Natural killer cell (primary cell): Measurements from ENCODE around the gene SYNPO. TPM values are rescaled to one million over a fixed set of nuclear protein-coding genes. Genes with fewer than 3 reads are reported as not detected.
A peak's percentile ranks its signal among the peaks of the same experiment; 100 is the strongest.

Experiments used
- ATAC-seq, 3 donors: fragments of 150-1000 bp in 2 of 3; fragments of 200-7000 bp in 1 of 3; cut with Tn5 transposase; 1 replicate in 1 of 3; 2 replicates in 2 of 3; pipeline ENCODE4 v1.10.0; 2021; ENCODE audit warnings: mild to moderate bottlenecking in 2 of 3, moderate library complexity in 2 of 3
- DNase-seq, 2 donors: peaks; one replicate each; pipeline versions ENCODE4 v3.0.0 to v3.0.0-alpha.2; 2013 to 2021; ENCODE audit warnings: mixed read lengths in 1 of 2
- H3K27ac ChIP-seq: one replicate; pipeline ENCODE4 v1.5.1; 2013; ENCODE audit warnings: mild to moderate bottlenecking, low read length
- H3K27me3 ChIP-seq: one replicate; pipeline ENCODE4 v1.6.1; 2013; ENCODE audit warnings: low read length; ENCODE audit not compliant: control insufficient read depth, insufficient read depth
- H3K36me3 ChIP-seq: one replicate; pipeline ENCODE4 v1.6.1; 2013; ENCODE audit warnings: low read length; ENCODE audit not compliant: control insufficient read depth, insufficient read depth
- H3K4me1 ChIP-seq: one replicate; pipeline ENCODE4 v1.6.1; 2013; ENCODE audit warnings: low read length; ENCODE audit not compliant: control insufficient read depth, insufficient read depth
- H3K4me3 ChIP-seq: one replicate; pipeline ENCODE4 v1.5.1; 2013; ENCODE audit warnings: low read length
- H3K9me3 ChIP-seq: one replicate; pipeline ENCODE4 v1.6.1; 2013; ENCODE audit warnings: low read length; ENCODE audit not compliant: control insufficient read depth, insufficient read depth
- H3K27ac Mint-ChIP-seq, 2 donors: one replicate each; pipeline ENCODE4 v1.8.0; 2022; ENCODE audit warnings: mild to moderate bottlenecking in 2 of 2, mixed read lengths in 2 of 2, moderate library complexity in 1 of 2
- H3K27me3 Mint-ChIP-seq, 2 donors: one replicate each; pipeline ENCODE4 v1.8.0; 2022; ENCODE audit warnings: low read depth in 2 of 2, mixed read lengths in 2 of 2
- H3K36me3 Mint-ChIP-seq: one replicate; pipeline ENCODE4 v1.8.0; 2022; ENCODE audit warnings: mixed read lengths
- H3K4me1 Mint-ChIP-seq, 2 donors: one replicate each; pipeline ENCODE4 v1.8.0; 2022; ENCODE audit warnings: mixed read lengths in 2 of 2
- H3K4me3 Mint-ChIP-seq: one replicate; pipeline ENCODE4 v1.8.0; 2022; ENCODE audit warnings: mild to moderate bottlenecking, moderate library complexity, mixed read lengths
- H3K9me3 Mint-ChIP-seq, 2 donors: one replicate each; pipeline ENCODE4 v1.8.0; 2022; ENCODE audit warnings: mixed read lengths in 2 of 2
- WGBS: methylation state at CpG from one replicate; pipeline ENCODE4 v1.1.7; 2013; ENCODE audit warnings: missing lambda C conversion rate; ENCODE audit not compliant: insufficient coverage; 5-methylcytosine and 5-hydroxymethylcytosine counted together
- intact Hi-C: fragments of 100-400 bp; cut with micrococcal nuclease; formaldehyde crosslinking; loops from one replicate; pipeline ENCODE4 v1.14.2; 2022
- total RNA-seq, 4 donors: library from RNA; stranded (reverse); fragments of 120-200 nt in 1 of 4; gene quantifications; one replicate each; pipeline versions ENCODE4 v1.2.3 to v1.2.4, GENCODE V29; 2013 to 2022
- TF ChIP-seq, protein P1 (sequence below): fragments of 200-600 bp; IDR thresholded peaks from one replicate; pipeline ENCODE4 v1.8.0; 2022; ENCODE audit warnings: antibody characterized with exemption

The SYNPO gene
- total RNA-seq, 3 donors from 2014 or later (not counting 1 experiment from before 2014, with no cell fraction given) = 0.16 to 0.48 TPM; not detected in 1

DNA sequence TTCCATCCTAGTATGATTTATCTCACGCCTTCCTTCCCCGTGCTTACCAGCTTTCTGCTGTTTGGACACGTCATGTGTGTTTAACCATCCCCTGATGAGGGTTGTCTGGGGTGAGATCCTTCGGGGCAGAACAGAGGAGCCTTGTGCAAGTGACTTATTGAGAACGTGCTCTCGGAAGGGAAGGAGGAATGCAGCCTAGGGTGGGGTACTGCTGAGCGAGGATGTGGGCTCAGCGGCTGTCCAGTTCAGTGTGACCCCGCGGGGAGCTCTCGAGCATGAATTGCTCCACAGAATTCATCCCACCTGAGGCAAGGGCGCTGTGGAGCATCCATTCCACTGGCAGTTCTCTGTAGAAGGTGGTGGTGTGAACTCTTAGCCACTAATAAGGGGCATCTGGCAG lies 24.6 kb downstream of the SYNPO start:
- ATAC-seq (no peak), DNase-seq (no peak)
- peaks cover 4 to 9% of the 10 kb centered on the region in 2 donors for H3K27me3 Mint-ChIP-seq
- no peaks in the 10 kb centered on the region for H3K36me3 ChIP-seq
- 85% methylated on average over 11 of the region's 12 CpGs for WGBS
- no peaks in the 10 kb centered on the region for H3K4me1 ChIP-seq
- H3K9me3 ChIP-seq = no peaks in the 10 kb centered on the region
- H3K27ac Mint-ChIP-seq = no peak overlapping the region
- intact Hi-C loops = no loop called here
- H3K4me3 Mint-ChIP-seq = no peak overlapping the region
- no peaks in the 10 kb centered on the region for H3K9me3 Mint-ChIP-seq
- no peak overlapping the region for H3K27ac ChIP-seq
- TF ChIP-seq, protein P1, sequence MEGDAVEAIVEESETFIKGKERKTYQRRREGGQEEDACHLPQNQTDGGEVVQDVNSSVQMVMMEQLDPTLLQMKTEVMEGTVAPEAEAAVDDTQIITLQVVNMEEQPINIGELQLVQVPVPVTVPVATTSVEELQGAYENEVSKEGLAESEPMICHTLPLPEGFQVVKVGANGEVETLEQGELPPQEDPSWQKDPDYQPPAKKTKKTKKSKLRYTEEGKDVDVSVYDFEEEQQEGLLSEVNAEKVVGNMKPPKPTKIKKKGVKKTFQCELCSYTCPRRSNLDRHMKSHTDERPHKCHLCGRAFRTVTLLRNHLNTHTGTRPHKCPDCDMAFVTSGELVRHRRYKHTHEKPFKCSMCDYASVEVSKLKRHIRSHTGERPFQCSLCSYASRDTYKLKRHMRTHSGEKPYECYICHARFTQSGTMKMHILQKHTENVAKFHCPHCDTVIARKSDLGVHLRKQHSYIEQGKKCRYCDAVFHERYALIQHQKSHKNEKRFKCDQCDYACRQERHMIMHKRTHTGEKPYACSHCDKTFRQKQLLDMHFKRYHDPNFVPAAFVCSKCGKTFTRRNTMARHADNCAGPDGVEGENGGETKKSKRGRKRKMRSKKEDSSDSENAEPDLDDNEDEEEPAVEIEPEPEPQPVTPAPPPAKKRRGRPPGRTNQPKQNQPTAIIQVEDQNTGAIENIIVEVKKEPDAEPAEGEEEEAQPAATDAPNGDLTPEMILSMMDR = no peak
- no peaks in the 10 kb centered on the region for H3K4me1 Mint-ChIP-seq
- no peaks in the 10 kb centered on the region for H3K27me3 ChIP-seq
- H3K36me3 Mint-ChIP-seq = no peaks in the 10 kb centered on the region
- H3K4me3 ChIP-seq = no peak overlapping the region

DNA sequence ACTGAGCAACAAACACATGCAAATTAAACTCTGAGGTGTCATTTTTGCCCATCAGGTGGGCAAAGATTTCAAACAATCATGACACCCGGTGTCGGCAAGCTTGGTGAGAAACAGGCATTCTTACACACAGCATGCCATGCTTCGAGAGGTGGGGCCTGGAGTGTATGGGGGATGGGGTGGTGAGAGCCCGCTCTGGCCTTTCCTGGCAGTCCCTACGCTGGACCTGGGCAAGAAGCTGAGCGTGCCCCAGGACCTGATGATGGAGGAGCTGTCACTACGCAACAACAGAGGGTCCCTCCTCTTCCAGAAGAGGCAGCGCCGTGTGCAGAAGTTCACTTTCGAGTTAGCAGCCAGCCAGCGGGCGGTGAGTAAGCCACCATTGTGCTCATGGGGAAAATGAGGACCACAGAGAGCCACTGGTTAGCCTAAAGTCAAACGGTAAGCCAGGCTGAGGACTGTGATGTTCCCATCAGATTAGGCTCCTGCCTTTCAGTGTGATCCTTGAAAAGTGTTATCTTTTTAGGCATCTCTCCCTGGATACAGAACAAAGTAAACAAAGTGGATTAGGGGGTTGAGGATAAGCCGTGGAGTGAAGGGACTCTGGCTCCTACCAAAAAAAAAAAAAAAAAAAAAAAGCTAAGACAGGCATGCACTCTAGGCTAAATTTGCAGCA lies 30.0 kb downstream of the SYNPO start:
- TF ChIP-seq, protein P1 = no peak
- H3K27ac ChIP-seq = no peak overlapping the region
- Mint-ChIP-seq H3K27me3 (peaks cover 8 to 16% of the 10 kb centered on the region in 2 donors), H3K4me3 (peak overlapping the region; percentile 76), H3K27ac (no peak overlapping the region), H3K4me1 (no peaks in the 10 kb centered on the region), H3K36me3 (no peaks in the 10 kb centered on the region), H3K9me3 (no peaks in the 10 kb centered on the region)
- no peak for ATAC-seq
- intact Hi-C loops = no loop called here
- peaks cover 18% of the 10 kb centered on the region for H3K4me1 ChIP-seq
- H3K4me3 ChIP-seq = no peak overlapping the region
- no peaks in the 10 kb centered on the region for H3K36me3 ChIP-seq
- H3K27me3 ChIP-seq = peaks cover 12% of the 10 kb centered on the region
- no peak for DNase-seq
- H3K9me3 ChIP-seq = no peaks in the 10 kb centered on the region
- WGBS = 94% methylated on average over 14 of the region's 14 CpGs

DNA sequence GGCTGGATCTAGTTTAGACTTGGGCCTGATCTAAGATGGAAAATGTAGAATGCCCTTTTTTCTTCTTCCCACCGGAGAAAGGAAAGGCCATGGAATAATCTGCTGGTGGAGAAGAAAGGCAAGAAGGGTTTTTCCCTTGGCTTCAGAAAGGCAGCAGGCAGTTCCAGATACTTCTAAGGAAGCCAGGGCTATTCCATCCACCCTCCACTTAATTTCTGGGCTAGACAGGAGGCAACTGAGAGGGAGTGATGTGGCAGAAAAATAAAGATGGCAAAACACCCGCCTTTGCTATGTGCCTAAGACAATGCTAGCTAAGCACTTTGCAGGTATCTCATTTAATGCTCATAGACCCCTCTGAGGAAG lies 30.5 kb downstream of the SYNPO start:
- no peak overlapping the region for H3K27ac Mint-ChIP-seq
- intact Hi-C loops = no loop called here
- no peak overlapping the region for H3K4me3 ChIP-seq
- ATAC-seq (no peak), DNase-seq (no peak)
- 20% methylated on average over 1 of the region's 2 CpGs for WGBS
- H3K36me3 ChIP-seq = no peaks in the 10 kb centered on the region
- H3K9me3 ChIP-seq = no peaks in the 10 kb centered on the region
- H3K27me3 ChIP-seq = peaks cover 12% of the 10 kb centered on the region
- H3K4me1 ChIP-seq = peaks cover 18% of the 10 kb centered on the region
- no peaks in the 10 kb centered on the region for H3K9me3 Mint-ChIP-seq
- no peaks in the 10 kb centered on the region for H3K36me3 Mint-ChIP-seq
- H3K27ac ChIP-seq = no peak overlapping the region
- peak overlapping the region; percentile 76 for H3K4me3 Mint-ChIP-seq
- H3K4me1 Mint-ChIP-seq = no peaks in the 10 kb centered on the region
- TF ChIP-seq, protein P1 = no peak
- H3K27me3 Mint-ChIP-seq = peaks cover 8 to 16% of the 10 kb centered on the region in 2 donors
